Stimulated activated naive CD4-positive, alpha-beta T cell treated with Interleukin-2 at 50 U/mL for 16 hours (primary cell): ENCODE data around the gene ASB3.

Experiments
- DNase-seq: peaks from one replicate; lab custom pipeline; 2025; lab: John Stamatoyannopoulos, UW

The ASB3 gene

GRCh38 chr2:53654396-53654795, 132.4 kb downstream of the ASB3 start:
- no peak for DNase-seq

- no peak for DNase-seq
Measured at GRCh38 chr2:53652131-53652530, 134.6 kb downstream of the ASB3 start.

DNA sequence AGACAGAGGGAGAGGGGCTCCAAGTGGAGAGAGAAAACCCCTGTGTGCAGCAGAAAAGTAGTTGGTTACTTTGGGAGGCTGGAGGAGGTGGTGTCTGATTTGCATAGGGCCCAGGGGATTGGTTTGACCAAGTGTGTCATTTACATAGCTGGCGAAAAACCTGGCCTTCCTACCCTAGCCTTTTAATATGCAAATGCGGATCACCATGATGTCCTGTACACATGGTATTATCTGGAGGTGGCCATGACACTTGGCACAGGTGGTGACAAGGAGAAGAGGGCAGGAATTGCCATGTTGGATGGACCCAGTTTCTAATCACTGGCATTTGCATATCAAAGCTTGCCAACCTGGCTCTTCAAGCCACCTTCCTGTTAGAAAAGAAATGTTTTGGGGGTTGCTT, 140.0 kb downstream of the ASB3 start:
- DNase-seq = no peak

GRCh38 chr2:53641290-53641689, 145.5 kb downstream of the ASB3 start:
- DNase-seq = no peak

- no peak for DNase-seq
Measured at GRCh38 chr2:53640466-53640865, 146.3 kb downstream of the ASB3 start.

GRCh38 chr2:53636596-53636995, 150.2 kb downstream of the ASB3 start:
- no peak for DNase-seq

DNA sequence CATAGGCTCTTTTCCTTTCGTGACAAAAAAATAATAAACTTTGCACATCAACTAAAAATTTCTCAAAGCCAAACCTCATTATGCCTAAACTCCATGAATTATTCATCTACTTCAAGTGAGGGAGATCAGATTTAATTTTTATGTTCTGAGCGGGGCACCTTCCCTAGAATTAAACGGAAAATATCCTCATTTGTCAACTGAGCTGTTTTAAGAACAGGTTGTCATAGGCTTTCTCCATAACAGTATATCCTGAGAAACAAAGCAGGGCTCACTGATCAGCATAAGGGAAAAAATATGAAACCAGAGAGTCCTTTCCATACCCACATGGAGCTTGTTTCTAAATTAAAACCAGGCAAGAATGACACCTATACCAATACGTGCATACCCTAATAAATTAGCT, 150.6 kb downstream of the ASB3 start:
- DNase-seq = no peak

DNA sequence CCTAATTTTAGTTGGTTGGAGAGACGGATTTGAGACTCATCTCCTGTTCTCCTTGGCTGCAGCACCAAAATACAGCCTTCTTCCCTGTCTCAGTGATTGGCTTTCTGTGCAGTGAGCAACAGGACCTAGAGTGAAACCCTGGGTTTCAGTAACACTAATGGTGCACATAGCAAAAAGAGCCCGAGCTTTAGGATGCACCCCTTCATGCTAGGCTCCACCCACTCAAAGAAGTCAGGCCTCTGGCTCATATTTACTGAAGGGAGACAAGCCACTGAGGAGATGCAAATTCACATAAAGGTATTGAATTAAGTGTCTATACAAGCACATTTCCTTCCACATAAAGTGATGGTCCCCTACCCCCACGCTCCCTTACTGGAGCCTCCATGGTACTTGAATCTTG, 151.1 kb downstream of the ASB3 start:
- DNase-seq = no peak

GRCh38 chr2:53633441-53633840, 153.3 kb downstream of the ASB3 start:
- no peak for DNase-seq

DNA sequence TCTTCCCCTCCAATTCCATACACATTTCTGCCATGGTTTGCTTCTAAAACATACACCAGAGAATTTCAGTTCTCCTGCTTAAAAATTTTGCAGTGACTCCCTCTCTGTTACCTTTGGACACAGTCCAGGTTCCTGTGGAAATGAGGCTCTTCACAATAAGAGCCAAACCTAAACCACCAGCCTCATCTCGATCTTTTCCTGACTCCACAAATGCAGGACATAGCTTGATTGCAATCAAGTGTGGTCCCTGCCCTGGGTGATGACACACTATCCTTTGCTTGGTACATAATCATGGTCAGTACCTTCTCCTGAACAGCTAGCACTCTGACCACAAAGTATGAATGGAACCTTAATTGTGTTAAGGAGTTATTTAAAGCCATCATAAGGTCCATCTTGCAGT, 154.0 kb downstream of the ASB3 start:
- no peak for DNase-seq

GRCh38 chr2:53632126-53632460, 154.7 kb downstream of the ASB3 start:
- DNase-seq = no peak

GRCh38 chr2:53631313-53632125, 155.2 kb downstream of the ASB3 start:
- no peak for DNase-seq

- no peak for DNase-seq
Measured at GRCh38 chr2:53630026-53630606, 156.6 kb downstream of the ASB3 start.

DNA sequence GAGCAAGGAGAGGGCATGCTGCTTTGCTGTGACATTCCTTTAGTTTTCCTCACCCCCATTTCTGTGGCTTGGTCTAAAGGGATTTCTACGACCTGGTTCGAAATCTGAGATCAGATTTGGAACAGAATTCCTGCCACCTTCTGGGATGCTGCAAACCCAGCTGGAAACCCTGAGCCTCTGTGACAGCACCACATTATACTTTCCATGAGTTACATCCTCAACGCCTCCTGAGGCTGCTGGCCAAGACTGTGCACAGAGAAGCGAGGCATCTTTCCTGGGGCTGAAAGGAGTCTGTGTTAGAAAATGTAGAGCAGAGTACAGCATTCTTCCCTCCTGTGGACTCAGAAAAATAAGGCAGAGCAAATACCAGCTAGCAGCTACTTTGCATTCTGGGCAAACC, 157.3 kb downstream of the ASB3 start:
- DNase-seq = no peak

DNA sequence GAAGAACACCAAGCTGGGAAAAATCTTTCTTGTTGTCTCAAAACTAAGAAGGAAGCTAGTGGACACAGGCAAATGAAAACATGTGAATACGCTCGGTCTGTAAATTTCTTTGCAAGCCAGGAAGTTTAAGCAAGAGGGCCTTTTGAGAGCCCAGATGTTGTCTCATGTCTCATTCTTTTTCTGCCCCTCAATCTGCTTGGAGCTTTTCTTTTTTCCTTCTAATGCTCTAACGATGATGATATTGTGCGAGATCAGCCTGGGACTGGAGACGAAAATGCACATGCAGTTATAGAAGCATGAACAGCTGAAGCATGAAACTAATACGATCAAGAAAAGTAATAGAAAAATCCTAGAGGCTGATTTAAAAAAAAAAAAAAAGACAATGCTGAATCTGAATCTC, 157.8 kb downstream of the ASB3 start:
- no peak for DNase-seq

- DNase-seq = no peak
Measured at GRCh38 chr2:53622141-53622540, 164.6 kb downstream of the ASB3 start.

- DNase-seq = no peak
Measured at GRCh38 chr2:53620981-53621380, 165.8 kb downstream of the ASB3 start.
